CD4-positive, alpha-beta memory T cell (primary cell): ENCODE measurements around the gene SORCS2. TPM values are rescaled to one million over a fixed set of nuclear protein-coding genes. Genes with fewer than 3 reads are reported as not detected.

Experiments
- CTCF ChIA-PET: fragments of 350-600 bp; sonication (Branson Sonifier 250); formaldehyde crosslinking; loops from one replicate; lab custom pipeline; 2021; ENCODE audit warnings: inconsistent platforms; ENCODE audit not compliant: partially characterized antibody; lab: Charles Lee
- POLR2A ChIA-PET: fragments of 350-600 bp; sonication (Branson Sonifier 250); formaldehyde crosslinking; loops from one replicate; lab custom pipeline; 2021; ENCODE audit not compliant: partially characterized antibody; lab: Charles Lee
- DNase-seq, 5 donors: peaks; one replicate each; pipeline versions ENCODE4 v3.0.0 to v3.0.0-alpha.2; 2020 to 2022; ENCODE audit warnings: mixed read lengths in 1 of 5
- H3K27ac ChIP-seq: one replicate; pipeline ENCODE4 v1.7.0; 2013; ENCODE audit warnings: low read depth, low read length
- H3K27me3 ChIP-seq: 2 replicates; pipeline ENCODE4 v1.7.0; 2013; ENCODE audit warnings: mild to moderate bottlenecking, low read length, moderate library complexity; ENCODE audit not compliant: insufficient read depth
- H3K36me3 ChIP-seq: 2 replicates; pipeline ENCODE4 v1.7.0; 2013; ENCODE audit warnings: mild to moderate bottlenecking, low read length, moderate library complexity; ENCODE audit not compliant: insufficient read depth
- H3K4me1 ChIP-seq: 2 replicates; pipeline ENCODE4 v1.7.0; 2013; ENCODE audit warnings: mild to moderate bottlenecking, low read length, moderate library complexity; ENCODE audit not compliant: insufficient read depth
- H3K4me3 ChIP-seq, 2 donors: one replicate each; pipeline ENCODE4 v1.7.0; 2013; ENCODE audit warnings: low read length in 2 of 2, mild to moderate bottlenecking in 1 of 2
- H3K9me3 ChIP-seq, 2 donors: one replicate each; pipeline ENCODE4 v1.7.0; 2013; ENCODE audit warnings: low read length in 2 of 2, control low read depth in 1 of 2; ENCODE audit not compliant: control insufficient read depth in 1 of 2
- H3K27ac Mint-ChIP-seq, 7 donors: one replicate each; pipeline ENCODE4 v1.8.0; 2020 to 2021; ENCODE audit warnings: mixed read lengths in 7 of 7, mild to moderate bottlenecking in 6 of 7, inconsistent platforms in 3 of 7, moderate library complexity in 3 of 7
- H3K27me3 Mint-ChIP-seq, 2 donors: one replicate each; pipeline ENCODE4 v1.8.0; 2020 to 2021; ENCODE audit warnings: mixed read lengths in 2 of 2
- H3K36me3 Mint-ChIP-seq, 2 donors: one replicate each; pipeline ENCODE4 v1.8.0; 2020 to 2021; ENCODE audit warnings: mixed read lengths in 2 of 2, inconsistent platforms in 1 of 2, mild to moderate bottlenecking in 1 of 2
- H3K4me1 Mint-ChIP-seq, 4 donors: one replicate each; pipeline ENCODE4 v1.8.0; 2020 to 2021; ENCODE audit warnings: mixed read lengths in 4 of 4, mild to moderate bottlenecking in 1 of 4
- H3K4me3 Mint-ChIP-seq, 8 donors: one replicate each; pipeline ENCODE4 v1.8.0; 2020 to 2021; ENCODE audit warnings: mixed read lengths in 8 of 8, mild to moderate bottlenecking in 7 of 8, moderate library complexity in 6 of 8, inconsistent platforms in 3 of 8
- H3K9me3 Mint-ChIP-seq, 8 donors: one replicate each; pipeline ENCODE4 v1.8.0; 2020 to 2021; ENCODE audit warnings: mixed read lengths in 8 of 8, mild to moderate bottlenecking in 5 of 8, inconsistent platforms in 3 of 8, moderate library complexity in 1 of 8
- intact Hi-C: fragments of 100-400 bp; cut with micrococcal nuclease; formaldehyde crosslinking; loops from one replicate; pipeline ENCODE4 v1.15.1; 2023
- polyA plus RNA-seq, 2 donors: library from polyadenylated mRNA; unstranded; fragments of 300-500 nt; fragmentation: Illumina TruSeq; gene quantifications; one replicate each; pipeline ENCODE4 v1.2.3, GENCODE V29; 2021
- total RNA-seq, 2 experiments: library from RNA; stranded (reverse); gene quantifications; one replicate each; pipeline ENCODE4 v1.2.3, GENCODE V29; 2021

Gene SORCS2
- total and polyA plus RNA-seq, 4 experiments from 2014 or later: not detected

GRCh38 chr4:7366954-7367353 is 174.6 kb downstream of the SORCS2 start:
- Mint-ChIP-seq H3K4me1 (peaks cover 0 to 2% (median 0%) of the 10 kb centered on the region in 4 donors), H3K4me3 (no peak overlapping the region), H3K27me3 (peaks cover 2 to 16% of the 10 kb centered on the region in 2 donors), H3K9me3 (peaks cover 0 to 3% (median 0%) of the 10 kb centered on the region in 8 donors), H3K27ac (no peak overlapping the region), H3K36me3 (no peaks in the 10 kb centered on the region)
- Histone ChIP-seq H3K27ac (no peak overlapping the region), H3K27me3 (no peaks in the 10 kb centered on the region), H3K9me3 (no peaks in the 10 kb centered on the region), H3K36me3 (no peaks in the 10 kb centered on the region), H3K4me3 (no peak overlapping the region), H3K4me1 (no peaks in the 10 kb centered on the region)
- ChIA-PET POLR2A (no interaction called here), CTCF (no interaction called here)
- no peak for DNase-seq
- intact Hi-C loops: no loop called here

GRCh38 chr4:7367406-7367805 is 175.1 kb downstream of the SORCS2 start:
- POLR2A ChIA-PET: no interaction called here
- no peak overlapping the region for H3K27ac ChIP-seq
- no peak overlapping the region for H3K4me3 ChIP-seq
- Mint-ChIP-seq H3K4me3 (no peak overlapping the region), H3K9me3 (peaks cover 0 to 3% (median 0%) of the 10 kb centered on the region in 8 donors), H3K27me3 (peaks cover 2 to 16% of the 10 kb centered on the region in 2 donors), H3K36me3 (no peaks in the 10 kb centered on the region), H3K4me1 (peaks cover 0 to 2% (median 0%) of the 10 kb centered on the region in 4 donors), H3K27ac (no peak overlapping the region)
- DNase-seq: no peak
- no peaks in the 10 kb centered on the region for H3K9me3 ChIP-seq
- intact Hi-C loops: no loop called here
- CTCF ChIA-PET: no interaction called here
- H3K36me3 ChIP-seq: no peaks in the 10 kb centered on the region
- no peaks in the 10 kb centered on the region for H3K27me3 ChIP-seq
- no peaks in the 10 kb centered on the region for H3K4me1 ChIP-seq

- peaks cover 0 to 2% (median 0%) of the 10 kb centered on the region in 4 donors for H3K4me1 Mint-ChIP-seq
- Histone ChIP-seq H3K9me3 (no peaks in the 10 kb centered on the region), H3K4me3 (no peak overlapping the region), H3K36me3 (no peaks in the 10 kb centered on the region), H3K27me3 (no peaks in the 10 kb centered on the region), H3K27ac (no peak overlapping the region), H3K4me1 (no peaks in the 10 kb centered on the region)
- H3K36me3 Mint-ChIP-seq: no peaks in the 10 kb centered on the region
- H3K4me3 Mint-ChIP-seq: no peak overlapping the region
- ChIA-PET CTCF (no interaction called here), POLR2A (no interaction called here)
- no peak overlapping the region for H3K27ac Mint-ChIP-seq
- no peak for DNase-seq
- intact Hi-C loops: no loop called here
- peaks cover 5 to 16% of the 10 kb centered on the region in 2 donors for H3K27me3 Mint-ChIP-seq
- peaks cover 0 to 3% (median 0%) of the 10 kb centered on the region in 8 donors for H3K9me3 Mint-ChIP-seq
Observed at GRCh38 chr4:7367864-7368277, 175.5 kb downstream of the SORCS2 start.

GRCh38 chr4:7368296-7368695 is 176.0 kb downstream of the SORCS2 start:
- Histone ChIP-seq H3K4me3 (no peak overlapping the region), H3K9me3 (no peaks in the 10 kb centered on the region), H3K36me3 (no peaks in the 10 kb centered on the region), H3K27ac (no peak overlapping the region), H3K27me3 (no peaks in the 10 kb centered on the region), H3K4me1 (no peaks in the 10 kb centered on the region)
- Mint-ChIP-seq H3K27me3 (peaks cover 6 to 16% of the 10 kb centered on the region in 2 donors), H3K4me3 (no peak overlapping the region), H3K27ac (no peak overlapping the region), H3K36me3 (no peaks in the 10 kb centered on the region), H3K9me3 (peaks cover 0 to 3% (median 0%) of the 10 kb centered on the region in 8 donors), H3K4me1 (peaks cover 0 to 2% (median 0%) of the 10 kb centered on the region in 4 donors)
- DNase-seq: no peak
- intact Hi-C loops: no loop called here
- ChIA-PET CTCF (no interaction called here), POLR2A (no interaction called here)

- DNase-seq: no peak
- H3K27me3 ChIP-seq: no peaks in the 10 kb centered on the region
- Mint-ChIP-seq H3K9me3 (no peaks in the 10 kb centered on the region), H3K27me3 (peaks cover 7 to 16% of the 10 kb centered on the region in 2 donors), H3K27ac (no peak overlapping the region), H3K4me1 (peaks cover 0 to 2% (median 0%) of the 10 kb centered on the region in 4 donors), H3K4me3 (no peak overlapping the region), H3K36me3 (no peaks in the 10 kb centered on the region)
- H3K4me1 ChIP-seq: no peaks in the 10 kb centered on the region
- H3K36me3 ChIP-seq: no peaks in the 10 kb centered on the region
- intact Hi-C loops: no loop called here
- POLR2A ChIA-PET: no interaction called here
- no peak overlapping the region for H3K4me3 ChIP-seq
- H3K27ac ChIP-seq: no peak overlapping the region
- CTCF ChIA-PET: no interaction called here
- no peaks in the 10 kb centered on the region for H3K9me3 ChIP-seq
Observed at GRCh38 chr4:7369511-7369910, 177.2 kb downstream of the SORCS2 start.

- no peak overlapping the region for H3K4me3 Mint-ChIP-seq
- no peaks in the 10 kb centered on the region for H3K36me3 Mint-ChIP-seq
- peaks cover 9 to 13% of the 10 kb centered on the region in 2 donors for H3K27me3 Mint-ChIP-seq
- Histone ChIP-seq H3K36me3 (no peaks in the 10 kb centered on the region), H3K4me3 (no peak overlapping the region), H3K4me1 (no peaks in the 10 kb centered on the region), H3K27ac (no peak overlapping the region), H3K27me3 (no peaks in the 10 kb centered on the region), H3K9me3 (no peaks in the 10 kb centered on the region)
- intact Hi-C loops: no loop called here
- no peak for DNase-seq
- CTCF ChIA-PET: no interaction called here
- H3K9me3 Mint-ChIP-seq: no peaks in the 10 kb centered on the region
- no peak overlapping the region for H3K27ac Mint-ChIP-seq
- H3K4me1 Mint-ChIP-seq: peaks cover 0 to 2% (median 0%) of the 10 kb centered on the region in 4 donors
- POLR2A ChIA-PET: no interaction called here
Observed at GRCh38 chr4:7370038-7370437, 177.7 kb downstream of the SORCS2 start.

- no peaks in the 10 kb centered on the region for H3K36me3 ChIP-seq
- no peaks in the 10 kb centered on the region for H3K4me1 ChIP-seq
- no peaks in the 10 kb centered on the region for H3K36me3 Mint-ChIP-seq
- H3K9me3 Mint-ChIP-seq: no peaks in the 10 kb centered on the region
- H3K4me3 Mint-ChIP-seq: no peak overlapping the region
- intact Hi-C loops: no loop called here
- CTCF ChIA-PET: no interaction called here
- no peak overlapping the region for H3K27ac ChIP-seq
- peaks cover 12 to 16% of the 10 kb centered on the region in 2 donors for H3K27me3 Mint-ChIP-seq
- H3K4me1 Mint-ChIP-seq: peaks cover 0 to 2% (median 0%) of the 10 kb centered on the region in 4 donors
- H3K9me3 ChIP-seq: no peaks in the 10 kb centered on the region
- H3K27me3 ChIP-seq: no peaks in the 10 kb centered on the region
- no peak overlapping the region for H3K4me3 ChIP-seq
- POLR2A ChIA-PET: no interaction called here
- no peak for DNase-seq
- H3K27ac Mint-ChIP-seq: no peak overlapping the region
Observed at GRCh38 chr4:7371210-7371941, 179.0 kb downstream of the SORCS2 start.
